HFFc6 (cell line): ENCODE measurements around the gene ATR. TPM values are rescaled to one million over a fixed set of nuclear protein-coding genes. Genes with fewer than 3 reads are reported as not detected.
"Not testable (repeated sequence)": the region's sequence is repeated elsewhere in the genome, so short reads cannot be mapped to it uniquely, and the experiment has no call there.

Experiments used
- DNase-seq: peaks from one replicate; pipeline ENCODE4 v3.0.0-alpha.2; 2018
- H3K27ac Mint-ChIP-seq: 2 replicates; pipeline ENCODE4 v1.8.0; 2020; ENCODE audit warnings: mild to moderate bottlenecking, mixed read lengths
- H3K27me3 Mint-ChIP-seq: 2 replicates; pipeline ENCODE4 v1.8.0; 2021; ENCODE audit warnings: mild to moderate bottlenecking, moderate library complexity, mixed read lengths; ENCODE audit not compliant: insufficient read depth
- H3K36me3 Mint-ChIP-seq: 2 replicates; pipeline ENCODE4 v1.8.0; 2021; ENCODE audit warnings: low read depth, mixed read lengths
- H3K4me1 Mint-ChIP-seq: 2 replicates; pipeline ENCODE4 v1.8.0; 2020; ENCODE audit warnings: low read depth, mixed read lengths
- H3K4me3 Mint-ChIP-seq: 2 replicates; pipeline ENCODE4 v1.8.0; 2020; ENCODE audit warnings: mild to moderate bottlenecking, moderate library complexity, mixed read lengths
- H3K9me3 Mint-ChIP-seq: 2 replicates; pipeline ENCODE4 v1.8.0; 2020; ENCODE audit warnings: mild to moderate bottlenecking, mixed read lengths
- total RNA-seq, 6 experiments: library from RNA; stranded (reverse); fragmentation: NEBNext Ultra II Directional; extraction: Animal tissue kit (Norgen Biotek cat#: 25700); gene quantifications; 2 replicates in 1 of 6; 3 replicates in 5 of 6; pipeline ENCODE4 v1.2.3, GENCODE V29; 2021
- TF ChIP-seq, protein P1 (sequence below): fragments of 200-600 bp; sonication (generic); IDR thresholded peaks from 2 replicates; pipeline ENCODE4 v1.5.0; 2021; ENCODE audit warnings: antibody characterized with exemption, mild to moderate bottlenecking

The ATR gene
- total RNA-seq, 6 experiments from 2014 or later, result 23.3 to 25.6 (median 24.3) TPM

- H3K4me3 Mint-ChIP-seq, result peak within 1 kb of the TSS; percentile 100
- peak; percentile 95 for DNase-seq
- H3K9me3 Mint-ChIP-seq, result no peaks in the 10 kb centered on the region
- H3K36me3 Mint-ChIP-seq, result peaks cover 21% of the 10 kb centered on the region
- H3K27ac Mint-ChIP-seq, result peak within 1 kb of the TSS; percentile 100
- TF ChIP-seq, protein P1, sequence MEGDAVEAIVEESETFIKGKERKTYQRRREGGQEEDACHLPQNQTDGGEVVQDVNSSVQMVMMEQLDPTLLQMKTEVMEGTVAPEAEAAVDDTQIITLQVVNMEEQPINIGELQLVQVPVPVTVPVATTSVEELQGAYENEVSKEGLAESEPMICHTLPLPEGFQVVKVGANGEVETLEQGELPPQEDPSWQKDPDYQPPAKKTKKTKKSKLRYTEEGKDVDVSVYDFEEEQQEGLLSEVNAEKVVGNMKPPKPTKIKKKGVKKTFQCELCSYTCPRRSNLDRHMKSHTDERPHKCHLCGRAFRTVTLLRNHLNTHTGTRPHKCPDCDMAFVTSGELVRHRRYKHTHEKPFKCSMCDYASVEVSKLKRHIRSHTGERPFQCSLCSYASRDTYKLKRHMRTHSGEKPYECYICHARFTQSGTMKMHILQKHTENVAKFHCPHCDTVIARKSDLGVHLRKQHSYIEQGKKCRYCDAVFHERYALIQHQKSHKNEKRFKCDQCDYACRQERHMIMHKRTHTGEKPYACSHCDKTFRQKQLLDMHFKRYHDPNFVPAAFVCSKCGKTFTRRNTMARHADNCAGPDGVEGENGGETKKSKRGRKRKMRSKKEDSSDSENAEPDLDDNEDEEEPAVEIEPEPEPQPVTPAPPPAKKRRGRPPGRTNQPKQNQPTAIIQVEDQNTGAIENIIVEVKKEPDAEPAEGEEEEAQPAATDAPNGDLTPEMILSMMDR, result no peak
- peaks cover 40% of the 10 kb centered on the region for H3K4me1 Mint-ChIP-seq
- peaks cover 2% of the 10 kb centered on the region for H3K27me3 Mint-ChIP-seq
These were observed 130.4 kb downstream of the ATR start, which contains the start of gene XRN1 for GRCh38 chr3:142447852-142448823. Gene XRN1 (minus strand): TSS chr3:142448037. CDS start chr3:142447944, 93 bp downstream.

DNA sequence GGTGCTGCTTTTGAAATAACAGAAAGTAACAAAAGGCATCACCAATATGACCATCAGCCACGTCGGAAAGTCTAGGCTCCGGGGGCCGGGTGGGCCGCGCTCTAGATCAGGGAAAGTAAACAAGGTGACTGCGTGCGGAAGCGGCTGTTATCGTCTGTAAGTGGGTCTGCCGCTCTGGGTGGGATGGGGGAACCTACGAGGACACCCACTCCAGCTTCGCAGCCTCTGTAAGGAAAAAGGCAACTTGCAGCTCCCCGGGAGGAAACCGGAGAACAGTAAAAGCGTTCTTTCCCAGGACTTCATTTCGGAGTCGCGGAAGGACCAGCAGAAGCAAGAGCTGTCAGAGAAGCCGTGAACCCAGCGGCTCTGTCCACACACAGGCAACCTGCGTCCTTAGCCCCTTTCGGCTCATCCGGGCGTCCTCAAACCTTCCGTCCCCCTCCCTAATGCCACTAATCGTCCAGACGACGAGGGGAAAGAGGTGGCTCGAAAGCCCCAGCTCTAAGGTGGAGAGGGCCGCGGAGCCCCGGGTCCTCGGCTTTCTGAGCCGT lies 131.2 kb downstream of the ATR start:
- DNase-seq, result peak; percentile 21

DNA sequence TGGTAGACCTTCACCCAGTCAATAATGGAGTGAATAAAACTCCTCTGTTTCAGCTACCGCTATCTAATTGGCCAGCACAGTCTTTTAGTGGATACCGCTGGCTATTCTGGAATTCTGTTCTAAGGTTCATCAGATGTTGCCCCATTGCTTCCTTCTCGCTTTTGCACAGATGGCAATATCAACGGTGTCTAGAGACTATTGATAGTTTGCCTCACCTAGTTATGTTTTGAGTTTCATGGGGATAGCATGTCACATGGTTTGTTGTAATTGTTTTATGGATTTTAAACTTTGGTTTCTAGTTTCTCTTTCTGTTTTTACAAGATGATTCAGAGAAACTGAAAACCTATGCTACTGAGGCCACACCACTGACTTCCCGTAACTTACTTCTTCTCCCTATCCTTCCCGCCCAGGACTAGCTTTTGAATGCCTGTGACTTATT lies 132.7 kb downstream of the ATR start:
- Mint-ChIP-seq H3K4me3 (peak overlapping the region; percentile 100), H3K4me1 (peaks cover 40% of the 10 kb centered on the region), H3K9me3 (no peaks in the 10 kb centered on the region), H3K36me3 (peaks cover 16% of the 10 kb centered on the region), H3K27ac (peak overlapping the region; percentile 100), H3K27me3 (peaks cover 2% of the 10 kb centered on the region)
- TF ChIP-seq, protein P1, result no peak
- peak; percentile 17 for DNase-seq

More for the DNA sequence above, 131.2 kb downstream of the ATR start:
- Mint-ChIP-seq H3K36me3 (peaks cover 21% of the 10 kb centered on the region), H3K4me3 (peak overlapping the region; percentile 100), H3K4me1 (peaks cover 40% of the 10 kb centered on the region), H3K27ac (peak overlapping the region; percentile 100), H3K9me3 (no peaks in the 10 kb centered on the region), H3K27me3 (peaks cover 2% of the 10 kb centered on the region)
- TF ChIP-seq, protein P1, result no peak

DNA sequence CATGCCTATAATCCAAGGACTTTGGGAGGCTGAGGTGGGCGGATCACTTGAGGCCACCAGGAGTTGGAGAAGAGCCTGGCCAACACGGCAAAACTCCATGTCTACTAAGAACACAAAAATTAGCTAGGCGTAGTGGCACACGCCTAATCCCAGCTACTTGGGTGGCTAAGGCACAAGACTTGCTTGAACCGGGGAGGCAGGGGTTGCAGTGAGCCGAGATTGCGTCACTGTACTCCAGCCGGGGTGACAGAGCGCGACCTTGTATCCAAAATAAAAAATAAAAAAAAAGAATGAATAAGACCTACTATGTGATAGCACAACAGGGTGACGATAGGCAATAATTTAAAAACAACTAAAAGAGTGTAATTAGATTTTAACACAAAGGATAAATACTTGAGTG lies 134.2 kb downstream of the ATR start:
- H3K27me3 Mint-ChIP-seq, result peaks cover 2% of the 10 kb centered on the region
- H3K27ac Mint-ChIP-seq, result no peak overlapping the region
- H3K9me3 Mint-ChIP-seq, result no peaks in the 10 kb centered on the region
- H3K4me1 Mint-ChIP-seq, result peaks cover 40% of the 10 kb centered on the region
- TF ChIP-seq, protein P1, result no peak
- H3K4me3 Mint-ChIP-seq, result no peak overlapping the region
- DNase-seq, result no peak
- peaks cover 16% of the 10 kb centered on the region for H3K36me3 Mint-ChIP-seq

GRCh38 chr3:142443060-142443459 lies 135.5 kb downstream of the ATR start:
- not testable (repeated sequence) for H3K27me3 Mint-ChIP-seq, DNase-seq, H3K27ac Mint-ChIP-seq, H3K9me3 Mint-ChIP-seq, H3K4me3 Mint-ChIP-seq
- Mint-ChIP-seq H3K36me3 (peaks cover 12% of the 10 kb centered on the region), H3K4me1 (peaks cover 31% of the 10 kb centered on the region)

GRCh38 chr3:142439499-142440220 lies 138.9 kb downstream of the ATR start:
- not testable (repeated sequence) for H3K27me3 Mint-ChIP-seq, DNase-seq, H3K27ac Mint-ChIP-seq, H3K4me3 Mint-ChIP-seq, H3K4me1 Mint-ChIP-seq, H3K9me3 Mint-ChIP-seq
- peaks cover 12% of the 10 kb centered on the region for H3K36me3 Mint-ChIP-seq

- H3K27me3 Mint-ChIP-seq, H3K36me3 Mint-ChIP-seq, H3K4me1 Mint-ChIP-seq, H3K27ac Mint-ChIP-seq, H3K4me3 Mint-ChIP-seq, DNase-seq, H3K9me3 Mint-ChIP-seq: not testable (repeated sequence)
These were observed 140.4 kb downstream of the ATR start for GRCh38 chr3:142438096-142438495.
